GM21717 (cell line): ENCODE results near the gene PCK2.
A peak's percentile ranks its signal among the peaks of the same experiment; 100 is the strongest.

Source experiments
- ATAC-seq: cut with Tn5 transposase; IDR thresholded peaks from one replicate; pipeline ENCODE4 v1.9.1; 2021; ENCODE audit warnings: mild to moderate bottlenecking, moderate library complexity; ENCODE audit not compliant: unreplicated experiment

PCK2 gene

DNA sequence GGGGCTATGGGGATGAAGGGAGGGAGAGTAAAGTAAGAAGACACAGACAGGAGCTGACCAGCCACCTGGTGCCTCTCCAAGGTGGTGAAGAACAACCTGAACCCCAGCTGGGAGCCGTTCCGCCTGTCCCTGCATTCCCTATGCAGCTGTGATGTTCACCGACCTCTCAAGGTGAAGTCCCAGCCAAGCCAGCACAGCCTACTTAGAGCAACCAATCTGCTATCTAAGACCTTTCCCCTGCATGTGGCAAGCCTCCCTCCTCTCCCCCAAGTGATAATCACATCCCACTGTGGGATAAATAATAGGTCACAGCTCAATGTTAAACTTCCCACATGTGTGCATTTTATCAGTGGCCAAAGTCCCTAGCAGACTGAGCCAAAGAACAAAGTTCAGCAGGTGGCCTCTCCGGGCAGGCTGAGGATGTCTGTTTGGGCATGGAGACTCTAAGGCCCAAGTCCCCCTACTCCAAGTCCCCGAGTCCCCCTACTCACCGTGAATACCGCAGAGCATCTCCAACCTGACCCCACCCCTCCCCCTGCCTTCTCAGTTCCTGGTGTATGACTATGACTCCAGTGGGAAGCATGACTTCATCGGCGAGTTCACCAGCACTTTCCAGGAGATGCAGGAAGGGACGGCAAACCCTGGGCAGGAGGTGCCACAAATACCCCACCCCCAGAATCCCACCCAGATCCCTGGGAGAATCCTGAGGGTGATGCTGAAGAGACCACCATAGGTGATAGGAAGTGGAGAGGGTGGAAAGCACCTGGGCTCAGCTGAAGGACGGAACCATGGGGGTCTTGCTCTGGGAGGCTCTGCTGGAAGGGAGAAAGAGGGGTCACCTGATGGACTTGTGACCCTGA is 19.3 kb upstream of the PCK2 start:
- ATAC-seq = no peak

- ATAC-seq = no peak
Observed at GRCh38 chr14:24075485-24076301, 18.4 kb upstream of the PCK2 start.

DNA sequence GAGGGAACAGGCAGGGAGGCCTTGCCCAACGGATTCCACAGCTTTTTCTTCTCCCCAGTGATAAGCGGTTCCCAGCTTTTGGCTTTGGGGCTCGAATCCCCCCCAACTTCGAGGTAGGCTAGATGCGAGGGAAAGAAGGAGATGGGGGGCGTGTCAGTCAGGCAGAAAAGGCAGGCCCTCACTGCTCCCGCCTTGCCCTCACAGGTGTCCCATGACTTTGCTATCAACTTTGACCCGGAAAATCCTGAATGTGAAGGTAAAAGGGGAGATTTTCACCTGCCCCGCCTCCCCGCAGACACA is 17.9 kb upstream of the PCK2 start:
- ATAC-seq = no peak

DNA sequence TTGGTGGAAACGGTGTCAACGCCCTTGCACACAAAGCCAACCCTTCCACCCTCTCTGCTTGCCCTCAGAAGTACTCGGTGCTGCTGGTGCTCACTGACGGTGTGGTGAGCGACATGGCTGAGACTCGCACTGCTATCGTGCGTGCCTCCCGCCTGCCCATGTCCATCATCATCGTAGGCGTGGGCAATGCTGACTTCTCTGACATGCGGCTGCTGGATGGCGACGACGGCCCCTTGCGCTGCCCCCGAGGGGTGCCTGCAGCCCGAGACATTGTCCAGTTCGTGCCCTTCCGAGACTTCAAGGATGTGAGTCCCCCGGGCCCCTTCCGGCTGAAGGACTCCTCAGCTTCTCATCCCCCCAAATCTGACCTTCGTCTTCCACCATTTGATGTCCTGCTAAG is 17.0 kb upstream of the PCK2 start:
- ATAC-seq = no peak

DNA sequence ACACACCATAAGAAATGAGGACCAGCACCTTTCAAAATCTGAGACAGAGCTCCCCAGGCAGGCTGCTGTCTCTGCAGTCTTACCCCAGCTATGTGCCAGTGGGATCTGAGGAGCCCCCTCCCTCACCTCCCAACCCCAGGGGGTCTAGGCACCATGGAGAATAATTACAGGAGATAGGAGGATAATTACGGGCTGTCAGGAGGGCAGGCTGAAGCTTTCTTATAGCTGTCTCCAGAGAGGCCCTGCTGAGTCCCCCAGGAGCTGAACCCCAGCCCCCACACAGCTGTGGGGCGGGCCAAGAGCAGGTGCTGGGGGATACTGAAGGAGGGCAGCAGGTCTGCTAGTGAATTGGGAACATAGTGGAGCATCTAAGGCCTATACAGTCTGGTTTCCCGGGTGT is 16.0 kb upstream of the PCK2 start:
- ATAC-seq = no peak

- ATAC-seq = no peak
Observed at GRCh38 chr14:24079491-24080141, 14.5 kb upstream of the PCK2 start.

DNA sequence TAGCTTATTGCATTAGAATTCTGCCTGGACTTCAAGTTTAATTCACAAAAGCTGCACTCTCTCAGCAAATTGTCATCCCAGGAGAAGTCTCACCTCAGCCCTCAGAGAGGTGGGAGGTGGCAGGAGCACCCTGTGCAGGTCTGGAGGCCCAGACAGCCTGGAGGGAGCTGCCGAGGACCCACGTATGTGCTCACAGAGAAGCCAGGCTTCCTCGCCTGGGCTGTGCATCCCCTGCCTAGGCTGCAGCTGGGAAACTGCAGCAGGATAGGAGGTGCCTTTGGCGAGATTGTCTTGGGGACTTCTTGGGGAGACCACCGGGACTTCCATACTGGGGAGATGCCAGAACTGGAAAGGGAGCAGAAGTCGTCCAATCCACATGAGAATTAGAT is 14.0 kb upstream of the PCK2 start:
- no peak for ATAC-seq

- ATAC-seq = peak; percentile 80
Observed at GRCh38 chr14:24080888-24081738, 13.0 kb upstream of the PCK2 start.

DNA sequence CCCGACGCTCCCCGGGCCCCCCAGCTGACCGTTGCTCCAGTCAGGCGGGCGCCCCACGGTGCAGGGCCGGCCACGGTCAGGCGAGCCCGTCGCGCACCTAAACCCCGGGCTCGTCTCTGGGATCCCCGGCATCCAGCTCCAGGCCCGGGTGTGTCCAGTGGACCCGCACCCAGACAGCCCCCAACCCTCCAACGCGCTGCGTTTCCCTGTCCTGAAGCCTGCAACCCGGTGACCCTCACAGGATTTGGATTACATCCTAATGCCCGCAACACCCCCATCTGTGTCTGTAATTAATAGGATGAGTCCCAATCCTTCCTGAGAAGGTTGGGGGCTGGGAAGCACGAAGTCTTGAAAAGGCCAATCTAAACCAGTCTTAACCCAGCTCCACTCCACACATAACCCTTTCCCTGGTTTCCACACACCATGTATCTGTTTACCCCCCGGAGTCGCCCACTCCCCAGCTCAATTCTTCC is 12.3 kb upstream of the PCK2 start:
- ATAC-seq = no peak

DNA sequence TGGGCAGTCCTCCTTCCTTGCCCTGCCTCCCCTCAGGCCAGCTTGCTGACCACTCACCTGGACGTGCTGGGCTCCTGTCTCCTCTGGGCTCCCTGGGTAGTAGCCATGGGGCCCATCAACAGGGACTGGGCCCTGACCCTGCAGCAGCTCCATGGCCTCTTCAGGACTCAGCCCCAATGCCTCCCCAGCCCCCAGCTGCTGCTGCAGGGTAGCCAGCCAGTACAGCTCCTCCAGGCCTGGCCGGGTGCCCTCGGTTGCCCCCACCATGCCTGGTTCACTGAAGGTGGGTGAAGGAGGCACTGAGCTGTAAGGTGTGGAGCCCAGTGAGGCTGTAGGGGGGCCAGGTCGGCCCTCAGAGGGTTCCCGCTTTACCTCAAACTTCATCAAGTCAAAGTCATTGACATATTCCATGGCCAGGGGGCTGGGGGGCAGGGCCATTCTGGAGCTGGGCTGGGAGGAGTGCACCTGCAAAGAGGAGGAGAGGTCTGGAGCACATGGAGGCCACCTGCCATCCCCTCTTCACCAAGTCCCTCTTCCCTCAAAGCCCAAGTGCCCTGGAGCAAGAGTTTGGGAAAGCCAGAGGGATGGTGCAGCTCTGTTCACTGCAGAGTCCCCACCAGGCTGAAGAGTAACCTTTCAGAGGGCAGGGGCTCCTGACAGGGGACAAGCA is 11.6 kb upstream of the PCK2 start:
- ATAC-seq = no peak

DNA sequence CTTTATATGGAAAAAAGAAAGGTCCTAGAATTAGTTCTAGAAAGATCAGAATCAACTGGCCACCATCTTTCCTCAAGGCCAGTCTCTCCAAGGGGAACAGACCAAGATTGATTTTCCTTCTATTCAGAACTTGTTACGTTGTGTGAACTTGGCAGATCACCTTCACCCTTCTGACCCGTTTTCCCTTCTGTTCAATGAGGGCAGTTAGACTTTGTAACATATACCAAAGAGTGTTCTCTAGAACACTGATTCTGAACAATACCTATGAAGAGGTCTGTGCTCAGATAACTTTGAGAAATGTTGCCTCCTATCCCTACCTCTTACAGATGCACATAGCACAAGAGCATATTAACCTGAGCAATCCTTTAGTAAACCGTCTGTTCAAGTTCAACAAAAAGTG is 10.6 kb upstream of the PCK2 start:
- ATAC-seq = no peak

DNA sequence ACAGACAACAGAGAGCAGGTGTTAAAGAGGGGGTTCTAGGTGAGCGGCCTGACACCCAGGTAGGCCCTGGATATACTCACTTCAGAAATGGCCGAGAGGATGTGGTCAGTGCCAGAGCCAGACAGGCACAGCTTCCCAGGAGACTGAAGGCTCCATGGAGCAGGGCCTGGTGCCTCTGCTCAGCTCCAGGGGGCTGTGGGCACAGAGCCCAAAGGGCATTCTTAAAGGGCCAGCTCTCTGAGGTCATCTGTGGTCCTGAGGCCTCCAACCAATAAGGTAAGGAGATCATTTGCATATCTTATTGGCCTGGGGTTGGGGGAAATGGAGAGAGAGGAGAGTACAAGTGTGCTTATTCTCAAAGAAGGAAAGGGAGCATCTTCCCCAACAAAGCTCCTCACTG is 9.7 kb upstream of the PCK2 start:
- ATAC-seq = no peak

DNA sequence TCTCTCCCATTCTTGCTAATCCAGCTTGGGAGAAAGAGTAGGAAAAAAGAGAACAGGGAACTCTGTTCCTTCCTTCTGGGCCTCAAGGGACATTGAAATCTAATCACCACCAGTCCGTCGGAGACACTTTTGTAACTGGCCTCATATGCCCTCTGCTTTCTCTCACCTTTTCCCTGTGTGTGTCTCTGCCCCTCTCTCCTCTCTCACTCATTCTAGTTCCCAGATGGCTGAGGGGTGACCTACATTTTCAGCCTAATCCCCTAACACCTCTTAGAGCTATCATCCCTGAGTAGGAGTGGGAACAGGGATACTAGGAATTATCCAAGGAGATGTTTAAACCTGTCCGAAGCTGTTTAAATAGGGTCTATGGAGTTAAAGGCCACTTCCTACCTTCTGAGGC is 8.9 kb upstream of the PCK2 start:
- no peak for ATAC-seq

DNA sequence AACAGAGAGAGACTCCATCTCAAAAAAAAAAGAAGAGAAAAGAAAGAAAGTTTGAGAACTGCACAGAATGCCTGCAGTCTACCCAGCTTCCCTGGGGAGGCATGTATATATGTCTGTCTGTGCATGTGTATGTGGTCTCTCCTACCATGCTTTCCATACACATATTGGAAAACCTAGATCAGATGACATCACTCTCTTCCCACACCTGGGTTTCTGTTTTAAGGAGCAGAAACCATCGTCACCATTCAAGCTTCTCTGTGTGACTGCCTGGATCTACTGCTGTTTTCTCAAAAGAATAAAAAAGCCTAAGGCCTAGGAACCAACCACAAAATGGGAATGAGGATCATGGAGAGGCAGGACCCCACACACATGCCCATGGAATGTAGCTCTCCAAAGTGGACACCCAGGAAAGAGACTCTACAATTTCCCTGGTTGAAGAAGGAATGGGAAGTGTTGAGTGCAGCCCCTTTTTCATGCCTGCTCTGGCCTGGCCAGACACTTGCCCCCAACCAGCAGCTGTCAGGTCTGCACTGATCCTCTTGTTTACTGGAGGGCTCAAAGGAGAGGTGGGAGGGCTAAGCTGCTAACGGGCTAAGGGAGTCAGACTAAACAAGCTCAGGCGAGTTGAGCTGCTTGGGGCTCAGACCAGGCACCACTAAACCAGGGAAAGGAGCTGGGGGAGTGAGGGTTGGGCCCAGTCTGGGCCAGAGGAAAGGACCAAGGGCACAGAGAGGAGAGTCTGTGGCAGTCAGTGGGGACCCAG is 7.7 kb upstream of the PCK2 start:
- ATAC-seq = no peak

- ATAC-seq = no peak
Observed at GRCh38 chr14:24087004-24087403, 7.1 kb upstream of the PCK2 start.

DNA sequence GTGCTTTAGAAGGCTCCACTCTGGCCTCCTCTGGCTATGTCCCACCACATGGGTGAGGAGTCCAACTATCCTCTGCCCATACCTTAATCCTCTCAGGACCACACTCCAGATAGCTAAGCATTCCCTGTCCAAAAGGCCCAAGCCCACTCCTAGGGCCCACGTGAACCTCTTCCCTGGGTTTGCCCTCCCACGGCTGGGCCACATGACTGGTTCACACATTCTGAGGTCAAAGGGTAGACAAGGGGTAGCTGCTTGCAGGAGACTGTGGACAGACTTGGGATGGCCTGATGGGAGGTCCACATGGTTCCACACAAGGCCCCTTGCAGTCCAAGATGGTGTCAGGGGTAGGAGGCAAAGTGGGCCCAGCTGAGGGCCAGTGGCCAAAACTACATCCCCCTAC is 6.0 kb upstream of the PCK2 start:
- no peak for ATAC-seq

DNA sequence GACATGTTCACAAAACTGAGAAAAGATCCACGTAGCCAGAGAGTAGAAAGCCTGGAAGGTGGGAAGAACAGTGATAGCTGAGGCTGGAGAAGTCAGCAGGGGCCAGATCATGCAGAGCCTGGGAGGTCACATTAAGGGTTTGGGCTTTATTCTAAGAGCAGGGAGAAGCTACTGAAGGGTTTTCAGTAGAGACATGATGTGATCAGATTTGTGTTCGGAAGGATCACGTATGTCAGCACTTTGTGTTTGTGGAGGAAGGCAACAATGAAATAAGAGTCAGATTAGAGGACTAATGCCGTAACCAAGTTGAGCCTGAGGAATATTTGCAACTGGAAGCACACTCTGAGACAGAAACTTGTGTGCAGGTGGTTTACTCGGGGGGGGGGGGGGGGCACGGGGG is 4.2 kb upstream of the PCK2 start:
- ATAC-seq = no peak

DNA sequence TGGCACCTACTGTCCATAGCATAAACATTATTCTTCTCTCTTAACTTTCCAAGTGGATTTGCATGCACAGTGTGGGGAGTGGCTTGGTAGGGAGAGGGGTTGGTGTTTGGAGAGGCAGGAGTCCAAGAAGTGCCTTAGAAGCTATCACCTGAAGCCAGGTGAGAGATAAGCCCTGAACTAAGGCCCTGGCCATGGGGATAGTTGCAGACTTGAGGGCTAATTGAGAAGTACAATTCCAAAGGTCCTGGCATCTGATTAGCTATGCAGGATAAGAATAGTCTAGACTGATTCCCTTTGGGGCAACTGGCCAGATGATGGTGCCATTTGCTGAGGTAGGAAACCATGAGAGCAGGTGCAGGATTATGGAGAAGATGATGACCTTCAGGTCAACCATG is 2.0 kb upstream of the PCK2 start:
- no peak for ATAC-seq

GRCh38 chr14:24092505-24093206 is 1.5 kb upstream of the PCK2 start:
- ATAC-seq = no peak
